A673 (cell line): ENCODE results near the gene ZC3H12D.

Experiments used
- EZH2 ChIP-seq: fragments of 200-600 bp; sonication (generic); IDR thresholded peaks from 2 replicates; pipeline ENCODE4 v1.6.1; 2017; ENCODE audit warnings: borderline replicate concordance, low read depth, mild to moderate bottlenecking, mixed read lengths, antibody characterized with exemption, low read length; ENCODE audit not compliant: poor library complexity, severe bottlenecking
- TF ChIP-seq, protein P1 (sequence below): fragments of 300-800, 200-600 bp; sonication (generic); conservative IDR thresholded peaks from 2 replicates; pipeline ENCODE4 v1.5.1; 2017; ENCODE audit warnings: low read depth, mild to moderate bottlenecking, antibody characterized with exemption, low read length, moderate library complexity, mixed read lengths

DNA sequence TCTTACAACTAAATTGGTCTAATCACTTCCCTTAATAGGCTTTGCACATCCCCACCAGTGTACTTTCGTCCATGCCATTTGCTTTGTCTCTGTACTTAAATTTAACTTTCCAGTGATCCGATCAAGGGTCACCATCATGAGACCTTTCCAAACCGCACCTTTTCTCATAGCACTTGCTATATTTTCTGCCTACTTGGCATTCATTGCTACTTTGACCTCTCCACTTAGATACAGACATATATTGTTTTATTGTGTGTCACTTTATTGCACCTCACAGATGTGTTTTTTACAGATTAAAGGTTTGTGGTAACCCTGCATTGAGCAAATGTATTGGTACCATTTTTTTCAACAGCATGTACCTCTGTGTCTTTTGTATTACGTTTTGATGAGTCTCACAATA lies 70.0 kb downstream of the ZC3H12D start:
- TF ChIP-seq, protein P1, sequence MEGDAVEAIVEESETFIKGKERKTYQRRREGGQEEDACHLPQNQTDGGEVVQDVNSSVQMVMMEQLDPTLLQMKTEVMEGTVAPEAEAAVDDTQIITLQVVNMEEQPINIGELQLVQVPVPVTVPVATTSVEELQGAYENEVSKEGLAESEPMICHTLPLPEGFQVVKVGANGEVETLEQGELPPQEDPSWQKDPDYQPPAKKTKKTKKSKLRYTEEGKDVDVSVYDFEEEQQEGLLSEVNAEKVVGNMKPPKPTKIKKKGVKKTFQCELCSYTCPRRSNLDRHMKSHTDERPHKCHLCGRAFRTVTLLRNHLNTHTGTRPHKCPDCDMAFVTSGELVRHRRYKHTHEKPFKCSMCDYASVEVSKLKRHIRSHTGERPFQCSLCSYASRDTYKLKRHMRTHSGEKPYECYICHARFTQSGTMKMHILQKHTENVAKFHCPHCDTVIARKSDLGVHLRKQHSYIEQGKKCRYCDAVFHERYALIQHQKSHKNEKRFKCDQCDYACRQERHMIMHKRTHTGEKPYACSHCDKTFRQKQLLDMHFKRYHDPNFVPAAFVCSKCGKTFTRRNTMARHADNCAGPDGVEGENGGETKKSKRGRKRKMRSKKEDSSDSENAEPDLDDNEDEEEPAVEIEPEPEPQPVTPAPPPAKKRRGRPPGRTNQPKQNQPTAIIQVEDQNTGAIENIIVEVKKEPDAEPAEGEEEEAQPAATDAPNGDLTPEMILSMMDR, result no peak
- no peak for TF ChIP-seq EZH2
